Right lobe of liver (tissue), 4 donors: ENCODE measurements around the gene SHMT2.

Experiments used
- POLR2A ChIP-seq: fragments of 450-650 bp; IDR thresholded peaks from one replicate; pipeline ENCODE4 v1.6.1; 2017; ENCODE audit warnings: antibody characterized with exemption, mild to moderate bottlenecking
- TF ChIP-seq, protein P1 (sequence below), 4 donors: fragments of 200-600 bp in 3 of 4; fragments of 450-650 bp in 1 of 4; IDR thresholded peaks; one replicate each; pipeline versions ENCODE4 v1.5.1 to v1.8.0; 2016 to 2022; ENCODE audit warnings: antibody characterized with exemption in 4 of 4, mild to moderate bottlenecking in 2 of 4
- donor health status: DM: no; HTN: no; CAD: no.
- donor health status: DM: no; HTN: no; CAD: no.
- donor health status: DM: no; HTN: yes; CAD: no.

DNA sequence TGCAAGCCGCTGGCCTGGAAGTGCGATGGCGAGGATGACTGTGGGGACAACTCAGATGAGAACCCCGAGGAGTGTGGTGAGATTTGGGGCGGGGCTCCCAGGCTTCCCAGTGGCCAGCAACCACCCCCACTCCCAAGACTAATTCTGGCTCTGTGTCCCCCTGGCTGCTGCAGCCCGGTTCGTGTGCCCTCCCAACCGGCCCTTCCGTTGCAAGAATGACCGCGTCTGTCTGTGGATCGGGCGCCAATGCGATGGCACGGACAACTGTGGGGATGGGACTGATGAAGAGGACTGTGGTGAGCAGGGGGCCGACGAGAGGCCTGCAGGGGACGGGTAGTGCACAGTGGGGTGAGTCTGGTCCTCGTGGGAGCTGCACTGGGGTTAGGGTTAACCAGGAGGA is 25.1 kb upstream of the SHMT2 start:
- TF ChIP-seq, protein P1, sequence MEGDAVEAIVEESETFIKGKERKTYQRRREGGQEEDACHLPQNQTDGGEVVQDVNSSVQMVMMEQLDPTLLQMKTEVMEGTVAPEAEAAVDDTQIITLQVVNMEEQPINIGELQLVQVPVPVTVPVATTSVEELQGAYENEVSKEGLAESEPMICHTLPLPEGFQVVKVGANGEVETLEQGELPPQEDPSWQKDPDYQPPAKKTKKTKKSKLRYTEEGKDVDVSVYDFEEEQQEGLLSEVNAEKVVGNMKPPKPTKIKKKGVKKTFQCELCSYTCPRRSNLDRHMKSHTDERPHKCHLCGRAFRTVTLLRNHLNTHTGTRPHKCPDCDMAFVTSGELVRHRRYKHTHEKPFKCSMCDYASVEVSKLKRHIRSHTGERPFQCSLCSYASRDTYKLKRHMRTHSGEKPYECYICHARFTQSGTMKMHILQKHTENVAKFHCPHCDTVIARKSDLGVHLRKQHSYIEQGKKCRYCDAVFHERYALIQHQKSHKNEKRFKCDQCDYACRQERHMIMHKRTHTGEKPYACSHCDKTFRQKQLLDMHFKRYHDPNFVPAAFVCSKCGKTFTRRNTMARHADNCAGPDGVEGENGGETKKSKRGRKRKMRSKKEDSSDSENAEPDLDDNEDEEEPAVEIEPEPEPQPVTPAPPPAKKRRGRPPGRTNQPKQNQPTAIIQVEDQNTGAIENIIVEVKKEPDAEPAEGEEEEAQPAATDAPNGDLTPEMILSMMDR (IDR thresholded peaks at IDR 0.05) = no peak
- no peak for TF ChIP-seq POLR2A
